Islet of Langerhans (tissue), 1 donor: ENCODE data around the gene HDAC6.
"Not testable (repeated sequence)": the region's sequence is repeated elsewhere in the genome, so short reads cannot be mapped to it uniquely, and the experiment has no call there.

Source experiments
- FAIRE-seq: peaks from one replicate; lab custom pipeline; 2011; peaks lifted over from hg19 to GRCh38; lab: Jason Lieb, UNC

HDAC6 gene

DNA sequence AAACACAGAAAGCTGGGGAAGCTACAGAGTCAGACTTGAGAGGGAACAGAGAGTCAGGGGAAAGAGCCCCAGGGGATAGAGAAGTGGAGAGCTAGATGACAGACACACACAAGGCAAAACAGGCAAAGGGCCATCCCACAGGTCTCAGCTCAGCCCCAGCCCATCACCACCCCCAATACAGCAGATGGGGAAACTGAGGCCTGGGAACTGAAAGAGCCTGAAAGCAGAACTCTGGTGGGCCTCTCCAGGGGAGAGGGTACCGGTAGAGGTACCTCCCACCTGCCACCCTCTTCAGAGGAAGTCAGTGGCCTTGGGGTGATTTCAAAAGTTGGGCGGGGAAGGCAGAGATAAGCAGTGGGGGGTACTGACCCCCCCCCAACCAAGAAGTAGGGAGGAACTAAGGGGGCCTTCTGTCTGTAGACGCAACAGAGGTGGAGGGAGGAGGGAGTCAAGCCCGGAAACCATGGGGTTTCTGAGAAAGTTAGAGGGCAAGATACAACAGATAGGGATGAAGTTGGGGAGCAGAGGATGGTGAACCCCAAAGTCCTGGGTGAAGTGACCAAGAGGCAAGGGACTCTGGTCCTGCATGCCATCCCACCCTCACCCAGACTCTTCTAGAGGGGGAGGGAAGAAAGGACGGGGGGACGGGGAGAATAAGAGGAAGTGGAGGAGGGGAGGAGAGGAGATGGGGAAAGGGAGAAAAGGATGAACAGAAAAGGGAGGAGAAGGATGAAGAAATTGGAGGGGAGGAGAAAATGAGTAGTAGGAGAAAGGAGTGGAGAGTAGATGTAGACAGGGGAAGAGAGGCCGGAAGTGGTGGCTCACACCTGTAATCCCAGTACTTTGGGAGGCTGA, 12.3 kb upstream of the HDAC6 start:
- no peak for FAIRE-seq

GRCh38 chrX:48790477-48790876, 11.4 kb upstream of the HDAC6 start:
- FAIRE-seq = no peak

DNA sequence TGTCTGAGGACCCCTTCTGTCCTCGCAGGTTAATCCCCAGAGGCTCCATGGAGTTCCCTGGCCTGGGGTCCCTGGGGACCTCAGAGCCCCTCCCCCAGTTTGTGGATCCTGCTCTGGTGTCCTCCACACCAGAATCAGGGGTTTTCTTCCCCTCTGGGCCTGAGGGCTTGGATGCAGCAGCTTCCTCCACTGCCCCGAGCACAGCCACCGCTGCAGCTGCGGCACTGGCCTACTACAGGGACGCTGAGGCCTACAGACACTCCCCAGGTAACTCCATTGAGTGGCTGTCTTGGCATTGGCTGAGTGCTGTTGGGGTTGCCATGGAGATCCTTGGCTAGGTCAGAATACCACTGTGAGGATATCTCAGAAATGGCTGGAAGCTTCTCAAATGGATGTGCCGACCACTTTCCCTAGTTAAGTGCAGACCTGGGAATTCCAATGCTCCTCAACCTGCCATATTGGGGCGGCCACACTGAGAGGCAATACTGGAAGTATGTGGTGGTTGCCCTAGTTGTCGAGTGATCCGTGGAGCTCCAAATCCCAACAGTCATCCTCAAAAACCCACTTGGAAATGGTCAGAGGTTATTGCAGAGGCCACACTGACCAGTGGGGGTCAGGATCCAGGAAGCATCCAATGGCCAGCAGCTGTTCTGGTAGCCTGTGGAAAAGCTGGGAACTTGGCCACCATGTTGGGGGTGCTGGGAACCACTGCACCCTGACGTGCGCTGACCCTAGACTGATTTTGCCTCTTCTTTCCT, 10.6 kb upstream of the HDAC6 start:
- FAIRE-seq = no peak

GRCh38 chrX:48792219-48792618, 9.6 kb upstream of the HDAC6 start:
- no peak for FAIRE-seq

- FAIRE-seq = no peak
Measured at GRCh38 chrX:48793935-48794334, 7.9 kb upstream of the HDAC6 start.

GRCh38 chrX:48794340-48794910, 7.4 kb upstream of the HDAC6 start:
- FAIRE-seq = no peak

DNA sequence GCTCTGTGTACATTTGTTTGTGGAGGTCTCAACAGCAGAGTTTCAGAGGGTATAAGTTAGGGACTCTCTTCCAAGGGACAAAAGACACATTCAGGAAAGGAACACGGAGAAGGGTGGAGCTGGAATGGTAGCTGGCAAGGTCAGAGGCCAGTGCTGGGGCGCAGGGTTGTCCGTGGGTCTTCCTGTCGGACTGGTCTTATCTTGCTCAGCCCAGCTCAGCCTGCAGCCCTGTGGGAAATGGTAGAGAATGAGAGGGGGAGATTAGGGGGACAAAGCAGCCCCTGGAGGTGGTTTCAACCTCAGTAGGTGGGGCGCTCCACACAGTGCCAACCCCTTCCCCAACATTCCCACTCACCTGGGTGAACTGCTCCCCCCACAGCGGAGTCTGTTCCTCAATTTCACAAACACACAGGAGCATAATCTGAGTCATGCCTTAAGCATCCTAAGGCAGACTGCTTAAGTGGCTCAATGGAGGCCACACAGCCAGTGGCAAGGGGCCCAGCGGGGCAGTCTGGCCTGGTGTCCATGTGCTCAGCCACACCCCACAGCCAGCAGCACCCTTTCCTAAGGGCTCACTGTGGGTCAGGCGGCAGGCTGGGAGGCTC, 6.9 kb upstream of the HDAC6 start:
- no peak for FAIRE-seq

GRCh38 chrX:48798318-48798717, 3.5 kb upstream of the HDAC6 start:
- no peak for FAIRE-seq

DNA sequence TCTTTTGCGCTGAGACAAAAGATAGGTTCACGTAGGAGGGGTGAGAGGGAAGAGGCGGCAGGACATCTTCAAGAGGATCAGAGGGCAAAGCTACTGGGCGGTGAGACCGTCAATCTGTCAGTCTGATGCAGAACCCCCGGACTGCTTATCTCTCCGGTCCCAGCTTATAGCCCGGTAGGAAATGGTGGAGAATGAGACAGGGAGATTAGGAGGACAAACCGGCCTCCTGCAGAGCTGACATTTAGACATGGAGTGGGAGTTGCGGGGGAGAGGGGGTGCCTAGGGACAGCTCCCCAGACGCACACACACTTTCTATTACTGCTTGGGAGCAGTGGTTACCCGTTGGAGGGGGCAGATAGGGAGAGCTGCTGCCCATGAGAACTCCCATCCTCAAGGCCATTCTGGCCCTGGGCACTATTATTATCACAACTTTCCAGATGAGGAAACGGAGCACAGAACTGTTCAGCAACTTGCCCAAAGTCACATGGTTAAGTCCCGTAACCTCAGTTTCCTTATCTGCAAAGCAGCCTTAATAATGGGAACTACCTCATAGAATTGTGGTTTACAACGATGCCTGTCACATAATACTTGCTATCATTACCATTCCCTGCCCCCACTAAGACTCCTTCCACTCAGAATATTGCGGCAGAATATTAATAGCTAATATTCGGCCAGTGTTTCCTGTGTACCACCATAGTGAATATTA, 1.1 kb upstream of the HDAC6 start:
- FAIRE-seq = no peak

DNA sequence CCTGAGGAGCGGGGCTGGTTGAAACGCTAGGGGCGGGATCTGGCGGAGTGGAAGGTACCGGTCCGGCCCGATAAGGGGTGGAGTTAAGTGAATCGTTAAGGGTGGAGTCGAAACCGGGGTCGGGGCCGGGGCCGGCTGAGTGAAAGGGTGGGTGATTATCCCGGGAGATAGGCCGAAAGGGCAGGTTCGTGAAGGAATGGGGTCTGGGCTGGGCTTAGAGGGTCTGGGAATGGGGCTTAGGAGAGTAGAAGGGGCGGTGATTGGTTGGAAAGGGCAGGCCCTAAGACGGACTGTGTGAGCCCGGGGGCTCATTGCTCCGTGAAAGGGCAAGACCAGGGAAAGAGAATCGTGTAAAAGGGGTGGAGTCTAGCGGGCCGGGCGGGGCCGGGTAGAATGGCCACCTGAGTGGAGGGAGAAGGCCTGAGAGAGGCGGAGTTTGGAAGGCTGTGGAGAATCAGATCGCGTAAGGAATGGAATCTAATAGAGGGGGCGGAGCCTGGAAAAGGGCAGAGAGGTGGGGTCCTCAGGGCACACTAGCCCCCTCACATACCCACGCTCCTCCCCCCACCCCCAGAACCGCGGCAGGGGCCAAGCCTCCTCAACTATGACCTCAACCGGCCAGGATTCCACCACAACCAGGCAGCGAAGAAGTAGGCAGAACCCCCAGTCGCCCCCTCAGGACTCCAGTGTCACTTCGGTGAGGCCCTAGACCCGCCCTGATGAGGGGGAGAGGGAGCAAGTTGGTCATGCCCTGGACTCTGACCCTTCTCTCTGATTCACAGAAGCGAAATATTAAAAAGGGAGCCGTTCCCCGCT, 430 bp downstream of the HDAC6 start:
- FAIRE-seq = no peak

DNA sequence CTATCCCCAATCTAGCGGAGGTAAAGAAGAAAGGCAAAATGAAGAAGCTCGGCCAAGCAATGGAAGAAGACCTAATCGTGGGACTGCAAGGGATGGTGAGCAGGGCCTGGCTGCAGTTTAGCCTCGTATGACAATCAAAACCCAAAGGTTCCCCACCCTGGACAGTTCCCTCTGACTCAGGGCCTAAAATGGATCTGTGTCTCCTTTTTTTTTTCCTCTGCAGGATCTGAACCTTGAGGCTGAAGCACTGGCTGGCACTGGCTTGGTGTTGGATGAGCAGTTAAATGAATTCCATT, 986 bp downstream of the HDAC6 start:
- FAIRE-seq = no peak

DNA sequence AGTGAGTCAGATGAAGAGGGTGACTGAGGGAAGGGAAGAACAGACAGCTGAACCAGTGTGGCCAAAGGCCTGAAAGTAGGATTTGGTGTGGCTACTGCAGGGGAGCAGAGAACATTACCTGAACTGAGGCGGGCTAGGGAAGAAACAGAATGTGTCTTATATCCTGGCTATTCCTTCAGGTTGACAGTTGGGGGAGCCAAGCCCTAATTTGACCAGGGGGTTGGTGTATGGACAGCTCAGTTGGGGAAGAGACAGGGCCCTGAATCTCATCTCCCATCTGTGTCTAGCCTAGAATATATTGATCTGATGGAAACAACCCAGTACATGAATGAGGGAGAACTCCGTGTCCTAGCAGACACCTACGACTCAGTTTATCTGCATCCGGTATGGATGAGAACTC, 4.2 kb downstream of the HDAC6 start:
- FAIRE-seq = no peak

- FAIRE-seq = no peak
Measured at GRCh38 chrX:48813644-48814043, 11.8 kb downstream of the HDAC6 start.

DNA sequence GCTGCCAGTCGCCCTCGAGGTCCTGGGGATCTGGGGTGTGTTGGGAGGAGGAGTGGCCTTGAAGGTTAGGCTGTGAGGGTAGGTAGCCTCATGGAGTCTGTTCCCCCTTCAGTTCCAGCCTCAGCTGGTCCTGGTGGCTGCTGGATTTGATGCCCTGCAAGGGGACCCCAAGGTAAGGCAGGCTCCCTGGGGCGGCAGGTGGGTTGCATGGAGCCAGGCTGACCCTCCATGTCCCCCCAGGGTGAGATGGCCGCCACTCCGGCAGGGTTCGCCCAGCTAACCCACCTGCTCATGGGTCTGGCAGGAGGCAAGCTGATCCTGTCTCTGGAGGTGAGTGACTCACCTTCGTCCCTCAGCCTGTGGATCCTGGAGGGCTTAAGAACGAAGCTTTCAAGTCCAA, 12.9 kb downstream of the HDAC6 start:
- no peak for FAIRE-seq

DNA sequence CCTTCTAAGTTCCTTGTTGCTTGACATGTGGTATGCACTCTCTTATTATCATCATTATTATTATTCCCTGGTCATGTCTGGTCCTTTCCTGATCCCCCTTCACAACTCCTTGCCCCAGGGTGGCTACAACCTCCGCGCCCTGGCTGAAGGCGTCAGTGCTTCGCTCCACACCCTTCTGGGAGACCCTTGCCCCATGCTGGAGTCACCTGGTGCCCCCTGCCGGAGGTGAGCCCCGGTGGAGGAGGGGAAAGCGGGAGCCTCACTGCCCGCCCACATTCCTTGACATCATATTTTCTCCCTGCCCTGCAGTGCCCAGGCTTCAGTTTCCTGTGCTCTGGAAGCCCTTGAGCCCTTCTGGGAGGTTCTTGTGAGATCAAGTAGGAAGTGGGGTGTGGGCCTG, 13.4 kb downstream of the HDAC6 start:
- FAIRE-seq = no peak

GRCh38 chrX:48816014-48816810, 14.3 kb downstream of the HDAC6 start:
- no peak for FAIRE-seq

- FAIRE-seq = no peak
Measured at GRCh38 chrX:48818098-48818497, 16.2 kb downstream of the HDAC6 start.

DNA sequence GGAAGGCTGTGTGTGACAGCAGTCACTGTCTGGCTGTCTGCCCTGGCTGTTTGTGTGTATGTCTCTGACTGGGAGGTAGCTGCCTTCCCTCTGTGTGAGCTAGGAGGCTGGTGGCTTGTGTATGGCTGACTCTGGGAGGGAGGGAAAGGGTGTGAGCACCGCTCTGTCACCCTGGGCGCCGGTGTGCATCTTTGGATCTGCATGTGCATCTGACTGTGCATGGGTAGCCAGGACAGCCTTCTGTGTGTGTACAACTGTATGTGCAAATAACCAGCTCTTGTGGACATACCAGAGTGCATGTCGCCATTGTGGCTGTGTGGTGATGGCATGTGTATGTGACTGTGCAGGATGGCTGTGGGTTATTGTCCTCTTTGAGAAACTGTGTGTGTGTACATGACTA, 17.0 kb downstream of the HDAC6 start:
- no peak for FAIRE-seq

DNA sequence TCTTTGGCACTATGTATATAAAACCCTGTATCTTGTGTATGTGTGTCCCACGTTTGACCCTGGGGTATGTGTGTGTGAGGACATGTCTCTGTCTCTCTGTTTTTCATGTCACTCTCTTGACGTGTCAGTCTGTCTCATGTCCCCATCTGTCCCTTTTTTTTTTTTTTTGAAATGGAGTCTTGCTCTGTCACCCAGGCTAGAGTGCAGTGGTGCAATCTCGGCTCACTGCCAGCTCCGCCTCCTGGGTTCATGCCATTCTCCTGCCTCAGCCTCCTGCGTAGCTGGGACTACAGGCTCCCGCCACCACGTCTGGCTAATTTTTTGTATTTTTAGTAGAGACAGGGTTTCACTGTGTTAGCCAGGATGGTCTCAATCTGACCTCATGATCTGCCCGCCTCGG, 17.5 kb downstream of the HDAC6 start:
- not testable (repeated sequence) for FAIRE-seq

- no peak for FAIRE-seq
Measured at GRCh38 chrX:48823053-48823452, 21.2 kb downstream of the HDAC6 start.

- FAIRE-seq = no peak
Measured at GRCh38 chrX:48824066-48824465, 22.2 kb downstream of the HDAC6 start.
